Thyroid gland (tissue), 4 donors: ENCODE measurements around the gene PPP2R2B.

Experiments
- CTCF ChIP-seq, 6 experiments: fragments of 200-600 bp in 3 of 6; fragments of 450-650 bp in 3 of 6; sonication (generic) in 3 of 6; IDR thresholded peaks; one replicate each; pipeline ENCODE4 v1.5.1; 2016 to 2019; ENCODE audit warnings: antibody characterized with exemption in 6 of 6, mild to moderate bottlenecking in 2 of 6, inconsistent platforms in 1 of 6, moderate library complexity in 1 of 6
- POLR2A ChIP-seq, 2 donors: fragments of 450-650 bp; IDR thresholded peaks; one replicate each; pipeline ENCODE4 v1.6.1; 2017; ENCODE audit warnings: antibody characterized with exemption in 2 of 2, mild to moderate bottlenecking in 2 of 2, moderate library complexity in 1 of 2

- TF ChIP-seq CTCF (IDR thresholded peaks at IDR 0.05), result no peak
- no peak for TF ChIP-seq POLR2A (IDR thresholded peaks at IDR 0.05)
Observed at GRCh38 chr5:146779211-146779869, 99.2 kb downstream of the PPP2R2B start.
